HG03439 (cell line): ENCODE data around the gene PARD3.
"Not testable (repeated sequence)": the region's sequence is repeated elsewhere in the genome, so short reads cannot be mapped to it uniquely, and the experiment has no call there.

Source experiments
- ATAC-seq: cut with Tn5 transposase; IDR thresholded peaks from one replicate; pipeline ENCODE4 v1.9.1; 2021; ENCODE audit warnings: mild to moderate bottlenecking, moderate library complexity; ENCODE audit not compliant: unreplicated experiment

PARD3 gene

DNA sequence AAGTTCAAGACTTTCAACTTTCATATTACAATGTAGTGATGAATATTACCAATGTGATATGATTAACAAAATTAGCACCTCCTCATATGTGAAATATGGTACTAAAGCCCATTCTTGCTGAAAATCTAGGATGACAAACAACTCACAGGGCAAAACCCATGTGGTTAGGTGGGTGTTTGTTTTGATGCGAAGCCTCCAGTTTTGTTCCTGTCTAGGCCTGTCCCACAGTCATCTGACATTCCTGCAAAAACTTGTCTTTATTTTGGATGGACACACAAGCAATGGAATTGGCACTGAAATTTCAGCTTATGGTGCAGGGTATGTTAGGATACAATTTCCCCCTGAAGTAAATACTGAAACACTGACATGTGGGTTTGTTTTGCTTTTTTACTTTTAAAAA, 95.3 kb downstream of the PARD3 start:
- ATAC-seq, result no peak

DNA sequence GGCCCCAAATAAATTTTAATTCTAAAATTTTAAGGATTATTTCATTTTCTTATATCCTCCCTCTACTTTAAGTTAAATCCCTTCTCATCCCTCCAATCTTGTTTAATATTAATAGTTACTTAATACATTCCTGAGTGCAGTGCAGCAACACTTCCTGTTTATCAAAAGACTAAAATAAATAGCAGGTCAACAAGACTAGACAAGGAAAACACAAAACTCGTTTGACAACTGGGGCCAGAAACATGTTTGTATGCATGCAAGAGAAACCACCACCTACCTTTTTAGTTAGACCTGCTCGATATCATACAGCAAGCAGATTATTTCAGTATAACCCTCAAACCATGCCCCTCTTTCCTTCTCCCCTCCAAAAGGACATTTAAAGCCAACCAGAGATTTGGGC, 95.8 kb downstream of the PARD3 start:
- no peak for ATAC-seq

DNA sequence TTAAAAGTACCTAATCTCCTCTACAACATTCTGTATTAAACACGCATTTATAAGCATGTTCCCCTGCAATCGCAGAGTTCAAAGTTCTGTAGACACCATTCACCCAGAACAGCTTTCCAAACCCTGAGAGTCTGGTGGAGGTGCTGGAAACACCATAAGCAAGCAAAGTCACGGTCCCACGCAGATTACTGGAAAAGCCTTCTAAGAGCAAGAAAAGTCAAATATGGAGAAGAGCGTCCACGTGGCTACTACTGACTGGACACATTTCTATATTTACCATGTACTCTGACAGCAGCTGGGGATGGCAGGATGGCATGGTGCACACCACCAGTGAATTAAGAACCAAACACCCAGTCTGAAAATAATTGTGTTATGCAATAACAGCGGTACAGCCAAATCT, 97.7 kb downstream of the PARD3 start:
- no peak for ATAC-seq

DNA sequence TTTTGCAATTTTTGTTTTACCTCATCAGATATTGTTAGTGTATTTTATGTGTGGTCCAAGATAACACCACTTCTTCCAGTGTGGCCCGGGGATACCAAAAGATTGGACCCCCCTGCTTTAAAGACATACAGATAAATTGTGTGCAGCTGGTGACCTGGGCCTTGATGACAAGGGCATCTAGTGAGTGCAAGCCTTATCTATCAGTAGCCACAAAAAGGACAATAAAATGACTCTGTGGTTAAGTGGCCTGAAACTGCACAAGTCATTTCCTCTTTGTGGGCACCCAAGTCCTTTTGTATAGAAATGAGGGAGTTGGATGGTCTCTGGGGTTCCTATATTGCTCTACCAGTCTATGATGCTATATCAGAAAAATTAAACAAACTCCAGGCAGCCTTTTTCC, 98.1 kb downstream of the PARD3 start:
- ATAC-seq, result no peak

DNA sequence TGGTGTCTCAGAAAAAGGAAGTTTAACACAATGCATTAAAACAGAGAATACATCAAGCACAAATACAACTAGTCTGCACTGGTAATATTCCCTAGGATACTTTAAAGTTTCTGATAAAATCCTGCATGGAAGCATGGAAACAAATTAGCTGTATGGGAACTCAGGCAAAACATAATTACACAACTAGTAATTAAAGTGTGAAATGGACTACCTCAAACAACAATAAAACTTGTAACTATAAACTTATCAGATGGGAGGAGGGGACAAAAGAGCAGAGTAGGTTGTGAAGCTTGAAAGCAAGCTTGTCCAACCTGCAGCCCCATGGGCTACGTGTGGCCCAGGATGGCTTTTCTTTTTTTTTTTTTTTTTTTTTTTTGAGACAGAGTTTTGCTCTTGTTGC, 98.9 kb downstream of the PARD3 start:
- no peak for ATAC-seq

DNA sequence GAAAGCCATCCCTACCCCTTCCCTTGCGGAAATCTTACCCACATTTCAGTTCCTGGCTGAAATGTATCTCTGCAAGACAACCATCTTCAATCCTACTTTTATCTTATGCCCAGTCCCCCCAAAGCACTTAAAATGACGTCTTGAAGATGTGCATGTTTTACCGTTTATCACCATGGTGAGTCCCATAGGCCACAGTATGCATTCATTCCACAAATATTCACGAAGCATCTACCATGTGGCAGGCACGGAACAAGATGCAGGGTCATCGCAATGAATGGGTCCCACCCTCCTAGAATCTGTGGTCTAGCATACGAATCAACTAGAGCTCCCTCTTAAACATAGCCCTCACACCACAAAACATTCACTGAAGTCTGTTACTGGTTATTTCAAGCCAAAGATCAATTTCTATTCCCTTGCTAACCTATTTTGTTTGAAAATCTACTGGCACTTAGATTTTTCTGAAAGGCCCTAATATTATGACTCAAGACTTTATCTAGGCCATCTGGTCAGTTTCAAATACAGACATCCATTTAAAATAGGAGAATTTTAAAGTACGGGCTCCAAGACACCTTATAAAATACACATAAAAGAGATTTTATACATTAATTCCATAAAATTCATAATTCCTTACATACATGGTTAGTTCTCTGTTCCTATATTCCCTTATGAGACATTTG, 99.4 kb downstream of the PARD3 start:
- ATAC-seq, result no peak

DNA sequence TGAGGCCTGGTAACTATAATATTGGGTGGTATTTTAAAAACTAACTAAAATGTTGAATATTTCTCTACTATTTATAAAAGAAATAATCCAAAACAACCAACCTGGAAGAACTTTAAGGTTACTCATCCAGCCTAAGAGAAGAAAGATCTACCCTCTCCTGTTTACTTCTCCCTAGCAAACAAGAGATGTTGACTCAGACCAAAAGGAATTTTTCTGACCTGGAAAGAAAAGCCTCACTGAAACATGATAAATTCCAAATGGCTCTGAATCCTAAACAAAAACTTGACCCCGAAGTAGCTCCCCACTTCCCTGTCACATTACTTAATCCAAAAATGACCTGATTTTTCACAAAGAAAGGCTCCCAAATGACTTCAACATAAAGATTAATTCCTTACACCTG, 101.2 kb downstream of the PARD3 start:
- no peak for ATAC-seq

DNA sequence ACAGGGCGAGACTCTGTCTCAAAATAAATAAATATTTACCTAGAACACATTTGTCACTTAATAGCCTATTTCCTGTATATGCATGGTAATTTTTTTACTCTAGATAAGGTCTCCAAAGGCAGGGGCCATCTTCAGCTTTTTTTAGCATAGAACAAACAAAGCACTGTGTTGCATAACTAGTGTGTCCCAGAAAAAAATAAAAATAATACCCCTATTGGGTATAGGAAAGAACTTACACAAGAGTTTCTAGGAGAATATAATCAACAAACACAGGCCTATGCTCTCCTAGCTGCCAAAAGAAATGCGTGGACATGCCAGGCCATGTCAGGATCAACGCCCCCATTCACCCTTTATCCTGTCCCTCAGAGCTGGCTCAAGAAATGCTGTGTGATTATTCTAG, 103.6 kb downstream of the PARD3 start:
- no peak for ATAC-seq

DNA sequence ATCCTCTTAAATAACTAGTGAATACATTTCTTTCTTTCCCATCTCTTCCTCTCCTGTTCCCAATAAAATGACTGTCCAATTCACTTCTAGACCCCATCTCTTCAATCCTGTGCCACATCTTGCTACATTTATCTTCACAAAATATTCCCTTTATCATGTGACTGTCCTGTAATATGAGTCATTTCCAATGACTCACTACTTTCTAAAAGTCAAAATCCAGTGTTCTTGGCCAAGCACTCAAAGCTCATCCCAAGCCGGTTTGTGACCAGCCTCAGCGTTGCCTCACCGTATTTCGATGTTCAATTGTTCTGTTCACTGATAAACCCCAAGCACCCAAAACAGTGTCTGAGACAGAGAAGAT, 104.7 kb downstream of the PARD3 start:
- ATAC-seq, result no peak

DNA sequence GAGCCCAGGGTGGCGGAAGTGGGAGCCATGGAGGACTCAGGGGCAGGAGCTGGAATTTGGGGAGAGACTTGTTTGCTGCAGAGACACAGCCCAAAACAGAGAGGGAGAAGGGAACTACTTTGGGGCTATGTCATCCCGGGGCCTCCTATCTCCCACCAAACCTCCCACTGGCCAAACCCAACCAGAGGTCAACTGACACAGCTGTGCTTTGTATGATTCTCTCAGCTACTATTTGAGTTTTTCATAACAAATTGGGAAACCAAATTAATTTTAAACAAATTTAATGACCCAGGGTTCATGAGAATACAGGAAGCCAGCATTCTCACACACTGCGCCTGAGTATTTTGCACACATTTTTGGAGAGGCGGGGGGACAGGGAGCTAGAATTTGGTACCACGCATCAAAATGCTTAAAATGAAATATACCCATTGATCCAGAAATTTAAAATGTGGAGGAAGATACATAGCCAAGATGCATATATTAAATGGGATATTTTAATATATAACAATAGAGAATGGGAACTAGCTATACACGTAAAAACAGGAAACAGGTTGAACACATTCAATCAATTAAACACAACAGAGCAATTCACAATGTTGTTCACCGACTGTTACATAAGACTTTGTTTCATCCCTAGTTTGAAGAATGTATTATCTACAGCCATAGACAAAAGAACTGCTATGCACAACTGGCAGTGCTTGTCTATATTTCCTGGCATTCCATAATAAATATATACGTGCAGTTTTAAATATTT, 105.3 kb downstream of the PARD3 start:
- no peak for ATAC-seq

DNA sequence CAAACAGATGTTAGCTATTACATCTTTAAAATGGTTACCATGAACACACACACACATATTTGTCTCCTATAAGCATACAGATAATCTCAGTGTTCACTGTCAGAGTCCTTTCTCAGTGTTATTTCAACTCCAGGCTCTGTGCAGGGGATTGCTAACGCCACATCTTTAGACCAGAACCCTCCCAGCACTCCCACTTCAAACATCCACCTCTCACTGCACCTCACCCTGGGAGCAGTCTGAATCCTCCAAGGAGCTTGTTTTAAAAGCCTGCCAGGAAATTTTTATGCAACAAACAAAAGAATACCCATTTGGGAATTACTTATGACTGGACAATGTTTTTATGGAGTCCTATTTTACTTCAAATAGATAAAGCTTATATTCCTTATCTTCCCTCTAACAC, 107.4 kb downstream of the PARD3 start:
- no peak for ATAC-seq

DNA sequence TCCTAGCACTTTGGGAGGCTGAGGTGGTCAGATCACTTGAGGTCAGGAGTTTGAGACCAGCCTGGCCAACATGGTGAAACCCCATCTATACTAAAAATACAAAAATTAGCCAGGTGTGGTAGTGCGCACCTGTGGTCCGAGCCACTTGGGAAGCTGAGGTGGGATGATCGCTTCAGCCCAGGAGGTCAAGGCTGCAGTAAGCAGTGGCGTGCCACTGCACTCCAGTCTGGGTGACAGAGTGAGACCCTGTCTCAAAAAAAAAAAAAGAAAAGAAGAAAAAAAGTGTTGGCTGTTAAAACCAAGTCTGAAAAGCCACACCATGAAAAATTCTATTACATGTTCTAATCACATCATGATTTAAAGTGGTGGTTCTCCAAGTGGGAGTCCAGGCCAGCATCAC, 108.1 kb downstream of the PARD3 start:
- not testable (repeated sequence) for ATAC-seq

DNA sequence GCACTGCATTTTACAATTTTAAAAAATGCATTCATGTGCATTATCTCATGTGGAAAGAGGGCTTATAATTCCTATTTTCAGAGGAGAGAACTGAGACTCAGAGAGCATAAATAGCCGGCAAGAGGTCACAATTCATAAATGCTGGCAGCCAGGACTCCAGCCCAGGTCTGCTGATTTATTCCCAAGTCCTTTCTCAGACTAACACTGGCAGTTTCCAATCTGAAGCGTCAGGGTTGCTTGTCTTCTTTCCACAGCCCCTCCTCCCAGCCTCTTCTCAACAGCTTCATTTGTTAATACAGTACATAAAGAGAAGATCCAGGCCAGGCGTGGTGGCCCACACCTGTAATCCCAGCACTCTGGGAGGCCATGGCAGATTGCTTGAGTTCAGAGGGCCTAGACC, 108.9 kb downstream of the PARD3 start:
- ATAC-seq, result no peak

DNA sequence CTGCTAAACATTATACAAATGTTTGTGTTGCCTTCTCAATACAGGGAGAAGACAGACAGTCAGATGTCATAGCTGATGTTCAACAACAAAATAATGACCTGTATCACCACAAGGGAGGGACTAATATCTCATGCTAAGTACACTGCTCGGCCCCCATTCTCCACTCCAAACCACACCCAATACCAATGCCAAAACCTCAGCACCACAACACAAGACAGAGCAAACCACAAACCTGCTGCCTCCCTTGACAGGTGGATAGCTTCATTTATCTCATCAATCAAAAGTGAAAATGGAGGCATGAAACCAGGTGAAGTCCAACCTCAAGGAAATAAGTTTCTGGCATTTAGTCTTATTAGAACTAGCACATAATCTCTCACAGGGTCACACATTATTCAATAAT, 109.5 kb downstream of the PARD3 start:
- ATAC-seq, result no peak

DNA sequence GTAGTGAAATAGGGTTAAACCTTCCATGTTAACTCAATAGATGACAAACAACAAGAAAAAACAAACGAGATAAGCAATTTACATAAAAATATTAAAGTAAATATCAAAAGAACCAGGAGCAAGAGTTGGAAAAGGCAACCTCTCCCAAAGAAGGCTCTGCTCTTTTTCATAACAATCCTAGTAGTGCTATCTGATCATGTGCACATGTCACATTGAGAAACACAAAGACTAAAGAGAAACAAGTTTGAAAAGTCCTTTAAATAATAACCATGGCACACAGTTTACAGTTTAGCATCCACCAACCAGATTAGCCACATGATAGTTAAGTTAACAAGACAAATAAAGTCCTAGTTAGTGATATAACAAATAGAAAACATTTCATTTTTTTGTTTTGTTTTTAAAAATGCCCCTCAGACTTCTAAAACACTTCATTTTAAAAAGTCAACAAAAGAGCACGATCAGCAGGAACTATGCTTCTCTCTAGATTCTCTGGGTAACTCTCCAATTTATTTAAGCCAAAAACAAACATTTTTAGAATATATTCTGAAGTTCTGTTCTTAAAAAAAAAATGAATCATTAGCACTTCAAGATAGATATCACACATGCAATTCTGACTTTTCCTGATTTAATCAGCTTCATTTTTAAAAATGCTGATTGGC, 110.4 kb downstream of the PARD3 start:
- ATAC-seq, result no peak

DNA sequence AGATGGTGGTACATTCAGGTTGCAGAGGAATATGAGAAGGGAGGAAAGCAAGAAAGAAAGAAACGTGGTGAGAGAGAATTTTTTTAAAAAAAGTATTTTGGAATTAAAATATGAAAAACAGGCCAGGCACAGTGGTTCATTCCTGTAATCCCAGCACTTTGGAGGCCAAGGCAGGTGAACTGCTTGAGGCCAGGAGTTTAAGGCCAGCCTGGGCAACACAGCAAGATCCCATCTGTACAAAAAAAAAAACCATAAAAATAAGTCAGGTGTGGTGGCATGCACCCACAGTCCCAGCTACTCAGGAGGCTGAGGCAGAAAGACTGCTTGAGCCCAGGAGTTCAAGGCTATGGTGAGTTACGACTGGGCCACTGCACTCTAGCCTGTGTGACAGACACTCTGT, 112.1 kb downstream of the PARD3 start:
- ATAC-seq, result no peak

DNA sequence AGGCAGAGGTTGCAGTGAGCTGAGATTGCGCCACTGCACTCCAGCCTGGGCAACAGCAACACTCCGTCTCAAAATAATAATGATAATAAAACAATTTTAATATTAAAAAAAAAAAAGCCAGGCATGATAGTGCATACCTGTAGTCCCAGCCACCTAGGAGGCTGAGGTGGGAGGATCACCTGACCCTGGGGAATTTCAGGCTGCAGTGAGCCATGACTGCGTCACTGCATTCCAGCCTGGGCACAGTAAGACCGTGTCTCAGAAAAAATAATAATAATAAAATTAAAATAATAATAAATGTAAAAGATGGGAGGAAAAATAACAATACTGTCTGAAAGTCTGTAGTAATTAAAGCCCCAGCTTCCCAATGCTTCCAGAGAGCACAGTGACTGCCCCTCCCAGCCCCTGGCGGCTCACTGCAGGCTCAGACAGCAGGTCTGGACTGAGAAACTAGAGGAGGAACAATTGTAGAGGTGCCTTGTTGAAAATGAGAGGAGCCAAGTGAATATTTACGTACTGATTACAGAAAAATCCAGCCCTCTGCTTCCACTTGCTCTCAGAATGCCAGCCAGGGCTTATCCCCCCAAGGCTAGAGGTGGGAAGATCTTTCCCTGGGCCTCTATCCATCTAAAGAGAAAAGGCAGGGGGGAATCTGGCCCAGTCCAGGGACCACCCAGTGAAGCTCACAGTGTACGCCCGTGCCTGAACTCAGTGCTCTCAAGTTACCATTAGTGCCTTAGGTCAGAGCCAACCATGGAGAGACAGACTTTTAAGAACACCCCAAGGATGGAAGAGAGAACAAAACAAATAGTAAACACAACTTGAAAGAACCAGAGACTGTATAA, 112.8 kb downstream of the PARD3 start:
- no peak for ATAC-seq

DNA sequence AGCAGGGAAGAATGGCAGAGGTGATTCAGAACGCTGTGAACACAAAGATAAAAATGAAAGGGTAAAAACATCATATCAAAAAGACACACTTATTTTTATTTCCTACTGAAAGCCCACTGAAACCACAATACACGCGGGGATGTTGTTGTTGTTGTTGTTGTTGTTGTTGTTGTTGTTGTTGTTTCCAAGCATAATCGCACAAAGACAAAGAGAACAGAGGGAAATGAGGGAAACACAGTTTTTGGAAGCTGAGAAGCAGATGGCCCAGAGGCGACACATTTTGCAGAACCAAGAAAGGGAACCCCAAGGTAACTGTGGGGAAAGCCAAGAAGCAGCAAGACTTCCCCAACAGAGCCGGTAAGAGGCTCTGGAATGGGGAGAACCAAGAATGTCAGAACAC, 113.9 kb downstream of the PARD3 start:
- ATAC-seq, result no peak

DNA sequence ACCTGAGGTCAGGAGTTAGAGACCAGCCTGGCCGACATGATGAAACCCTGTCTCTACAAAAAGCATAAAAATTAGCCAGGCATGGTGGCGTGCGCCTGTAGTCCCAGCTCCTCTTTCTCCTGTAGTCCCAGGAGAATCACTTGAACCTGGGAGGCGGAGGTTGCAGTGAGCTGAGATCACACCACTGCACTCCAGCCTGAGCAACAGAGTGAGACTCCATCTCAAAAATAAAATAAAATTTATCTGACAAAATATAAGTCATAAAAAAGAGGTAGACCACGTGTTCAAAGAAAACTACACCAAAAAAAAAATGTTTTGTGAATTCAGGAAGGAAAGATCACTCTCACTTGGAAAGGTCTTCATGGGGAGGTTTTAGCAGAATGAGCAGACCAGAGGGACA, 114.3 kb downstream of the PARD3 start:
- ATAC-seq, result not testable (repeated sequence)

DNA sequence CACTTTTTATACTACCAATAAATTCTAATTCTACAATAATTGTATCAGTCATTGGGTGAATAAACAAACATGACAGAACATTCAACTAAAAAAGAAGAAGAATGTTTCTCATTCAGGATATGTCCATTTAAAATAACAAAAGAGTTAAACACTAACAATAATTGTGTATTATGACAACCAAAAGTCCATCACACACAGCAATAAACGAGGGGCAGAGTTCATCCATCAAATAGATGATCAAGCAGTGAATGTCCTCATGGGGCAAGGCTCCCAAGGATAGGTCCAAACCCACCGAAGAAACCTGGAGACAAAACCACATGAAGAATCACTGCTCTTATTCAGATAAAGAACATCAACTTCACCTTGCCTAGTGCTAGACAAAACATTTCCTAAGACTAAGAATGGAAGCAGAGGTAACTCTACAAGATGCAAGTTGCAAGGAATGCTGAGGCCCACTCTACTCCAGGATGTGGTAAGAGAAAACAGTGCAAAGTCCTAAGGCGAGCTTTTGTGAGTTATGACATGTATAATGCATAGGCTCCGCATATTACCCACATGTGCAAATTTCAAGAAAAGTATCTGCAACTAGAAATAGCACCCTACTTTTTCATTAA, 115.1 kb downstream of the PARD3 start:
- ATAC-seq, result no peak

DNA sequence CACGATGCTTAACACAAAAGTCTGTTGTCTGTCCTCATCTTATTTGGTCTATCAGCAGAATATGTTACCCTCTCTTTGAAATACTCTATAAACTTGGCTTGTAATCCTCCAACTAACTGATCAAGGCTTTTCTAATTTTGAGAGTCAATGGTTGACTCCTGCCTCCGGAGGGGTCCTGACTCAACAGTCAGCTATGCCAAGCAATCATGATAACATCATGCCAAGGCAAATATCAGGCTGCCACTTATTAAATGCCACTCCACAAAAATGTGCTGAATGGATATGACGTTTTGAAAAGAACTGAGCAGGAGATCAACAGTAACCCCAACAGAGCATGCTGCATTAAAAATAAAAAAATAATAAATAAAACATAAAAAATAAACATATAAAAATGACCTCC, 116.1 kb downstream of the PARD3 start:
- ATAC-seq, result no peak
